GM19043 (cell line): ENCODE data around the gene ZNF609.
"Not testable (repeated sequence)": the region's sequence is repeated elsewhere in the genome, so short reads cannot be mapped to it uniquely, and the experiment has no call there.

Experiments used
- ATAC-seq: cut with Tn5 transposase; IDR thresholded peaks from one replicate; pipeline ENCODE4 v1.9.1; 2021; ENCODE audit warnings: low read depth; ENCODE audit not compliant: unreplicated experiment

Gene ZNF609

GRCh38 chr15:64572856-64573255, 112.5 kb downstream of the ZNF609 start:
- ATAC-seq = no peak

DNA sequence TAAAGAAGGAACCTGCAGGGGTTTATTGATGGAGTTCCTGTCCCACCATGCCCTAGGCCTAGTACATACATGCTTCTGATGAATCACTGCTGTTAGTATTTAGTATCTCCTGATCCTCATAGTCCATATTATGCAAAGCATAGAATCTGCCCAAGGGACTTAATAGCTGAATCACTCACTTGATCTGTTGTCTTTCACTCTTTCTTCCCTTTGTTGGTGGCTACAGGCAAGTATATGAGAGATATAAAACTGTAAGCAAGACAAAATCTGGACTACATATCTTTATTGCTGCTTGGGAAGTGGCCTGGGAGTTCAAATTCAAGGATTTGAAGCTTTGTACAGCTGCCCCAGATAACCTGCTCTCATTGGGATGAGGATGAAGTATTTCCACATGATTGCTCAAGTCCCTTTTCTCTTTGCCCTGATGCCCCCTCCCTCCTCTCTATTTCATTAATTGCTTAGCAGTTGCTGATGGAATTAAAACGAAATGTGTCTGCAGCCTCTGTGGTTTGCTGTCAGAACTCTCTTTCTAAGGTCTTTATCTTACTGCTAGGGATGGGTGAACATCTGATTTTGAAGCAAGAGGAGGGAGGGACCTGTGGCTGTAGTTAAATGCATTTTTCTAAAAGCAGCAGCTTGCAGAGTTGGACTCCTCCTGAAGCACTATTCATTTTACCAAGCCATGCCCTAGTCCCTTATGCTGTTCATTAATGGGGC, 114.1 kb downstream of the ZNF609 start:
- ATAC-seq = no peak

GRCh38 chr15:64580696-64581407, 120.5 kb downstream of the ZNF609 start:
- ATAC-seq = no peak

- ATAC-seq = no peak
Observed at GRCh38 chr15:64581408-64581761, 121.0 kb downstream of the ZNF609 start.

- no peak for ATAC-seq
Observed at GRCh38 chr15:64582202-64582601, 121.8 kb downstream of the ZNF609 start.

GRCh38 chr15:64583519-64583918, 123.1 kb downstream of the ZNF609 start:
- ATAC-seq = no peak

GRCh38 chr15:64583983-64584382, 123.6 kb downstream of the ZNF609 start:
- ATAC-seq = no peak

DNA sequence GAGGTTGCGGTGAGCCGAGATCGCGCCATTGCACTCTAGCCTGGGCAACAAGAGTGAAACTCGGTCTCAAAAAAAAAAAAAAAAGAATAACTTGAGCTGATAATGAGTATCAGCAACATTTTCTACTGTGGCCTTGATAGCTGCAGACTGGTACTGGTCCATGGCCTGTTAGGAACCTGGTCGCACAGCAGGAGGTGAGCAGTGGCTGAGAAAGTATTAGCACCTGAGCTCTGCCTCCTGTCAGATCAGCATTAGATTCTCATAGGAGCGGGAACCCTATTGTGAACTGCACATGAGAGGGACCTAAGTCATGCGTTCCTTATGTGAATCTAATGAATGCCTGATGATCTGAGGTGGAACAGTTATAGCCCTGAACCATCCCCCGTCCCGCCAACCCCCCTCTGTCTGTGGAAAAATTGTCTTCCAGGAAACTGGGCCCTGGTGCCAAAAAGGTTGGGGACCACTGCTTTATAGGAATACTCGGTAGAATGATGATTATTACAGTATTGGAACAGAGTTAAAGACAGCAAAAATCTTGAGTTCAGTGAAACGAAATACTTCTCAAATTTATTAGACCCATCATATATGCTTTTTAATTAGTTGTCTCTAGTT, 126.0 kb downstream of the ZNF609 start:
- no peak for ATAC-seq

DNA sequence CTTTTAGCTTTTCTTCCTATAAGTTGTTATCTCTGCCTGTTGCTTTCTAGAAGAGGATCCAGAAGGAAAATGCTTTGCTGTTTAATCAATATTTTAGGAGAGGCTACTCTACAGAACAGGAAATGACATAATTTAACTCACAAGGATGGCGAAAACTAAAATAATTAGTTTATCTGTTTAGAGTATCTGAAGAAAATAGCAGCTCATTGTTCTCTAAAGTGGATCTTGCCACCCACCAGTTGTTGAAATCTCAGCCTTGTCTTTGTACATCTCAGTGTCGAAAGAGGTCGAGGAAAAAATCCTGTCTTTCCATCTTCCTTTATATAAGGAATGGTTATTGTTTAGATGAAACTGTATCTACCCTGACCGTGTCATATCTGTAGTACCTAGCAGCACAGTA, 126.6 kb downstream of the ZNF609 start:
- no peak for ATAC-seq

- no peak for ATAC-seq
Observed at GRCh38 chr15:64589435-64590084, 129.2 kb downstream of the ZNF609 start.

DNA sequence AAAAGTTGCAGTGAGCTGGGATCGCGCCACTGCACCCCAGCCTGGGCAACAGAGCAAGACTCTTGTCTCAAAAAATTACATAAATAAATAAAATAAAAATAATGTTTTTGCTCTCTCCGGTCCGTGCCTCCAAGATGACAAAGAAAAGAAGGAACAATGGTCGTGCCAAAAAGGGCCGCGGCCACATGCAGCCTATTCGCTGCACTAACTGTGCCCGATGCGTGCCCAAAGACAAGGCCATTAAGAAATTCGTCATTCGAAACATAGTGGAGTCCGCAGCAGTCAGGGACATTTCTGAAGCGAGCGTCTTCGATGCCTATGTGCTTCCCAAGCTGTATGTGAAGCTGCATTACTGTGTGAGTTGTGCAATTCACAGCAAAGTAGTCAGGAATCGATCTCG, 132.5 kb downstream of the ZNF609 start:
- not testable (repeated sequence) for ATAC-seq

GRCh38 chr15:64596701-64597476, 136.5 kb downstream of the ZNF609 start:
- ATAC-seq = no peak

GRCh38 chr15:64597477-64597822, 137.1 kb downstream of the ZNF609 start:
- no peak for ATAC-seq

- ATAC-seq = no peak
Observed at GRCh38 chr15:64599226-64599625, 138.8 kb downstream of the ZNF609 start.

DNA sequence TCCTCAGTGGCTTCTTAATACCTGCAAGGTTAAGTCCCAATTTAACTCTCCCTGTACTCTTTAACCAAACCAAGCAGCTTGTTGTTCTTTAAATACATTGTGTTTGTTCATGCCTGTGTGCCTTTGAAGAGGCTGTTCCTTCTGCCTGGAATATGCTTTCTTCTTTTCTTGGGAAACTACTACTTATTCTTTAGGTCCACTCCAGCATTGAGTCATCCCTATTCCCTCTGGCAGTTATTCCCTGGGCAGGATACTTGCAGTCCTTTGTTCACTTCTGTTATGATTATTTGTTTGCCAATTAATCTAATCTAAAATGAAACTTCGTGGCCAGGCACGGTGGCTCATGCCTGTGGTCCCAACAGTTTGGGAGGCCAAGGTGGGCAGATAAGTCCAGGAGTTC, 139.3 kb downstream of the ZNF609 start:
- no peak for ATAC-seq

DNA sequence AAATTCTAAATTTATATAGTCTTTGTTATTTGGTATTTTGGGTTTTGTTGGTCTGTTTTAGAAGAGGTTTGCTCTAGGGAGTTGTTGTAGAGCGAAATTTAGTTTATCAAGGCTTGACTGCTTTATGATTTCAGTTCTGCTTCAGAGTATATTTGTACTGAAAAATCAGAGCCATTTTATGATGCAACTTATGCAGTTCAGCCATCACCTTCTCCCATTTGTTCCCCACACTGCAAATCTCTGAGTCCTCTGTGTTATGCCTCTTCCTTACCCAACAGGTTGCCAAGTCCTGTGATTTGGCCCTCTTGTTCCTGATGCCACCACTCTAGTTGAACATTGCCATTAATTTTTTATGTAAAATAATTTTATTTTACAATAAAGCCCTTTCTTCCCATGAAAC, 140.4 kb downstream of the ZNF609 start:
- no peak for ATAC-seq

DNA sequence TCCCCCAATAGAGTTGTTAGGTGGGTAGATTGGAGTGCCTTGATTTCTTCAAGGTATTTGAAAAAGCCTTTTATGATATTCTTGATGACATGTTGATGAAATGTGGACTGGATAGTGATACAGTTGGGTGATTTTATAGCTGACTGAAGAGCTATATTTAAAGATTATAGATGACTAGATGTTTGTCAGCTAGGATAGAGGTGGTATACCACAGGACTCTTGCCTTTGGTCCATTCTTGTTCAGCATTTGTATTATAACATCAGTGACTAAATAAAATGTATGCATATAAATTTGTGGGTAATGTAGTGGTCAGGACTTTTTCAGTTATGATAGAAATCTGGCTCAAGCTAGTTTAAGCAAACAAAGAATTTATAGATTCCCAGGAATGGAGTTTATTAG, 143.9 kb downstream of the ZNF609 start:
- no peak for ATAC-seq

DNA sequence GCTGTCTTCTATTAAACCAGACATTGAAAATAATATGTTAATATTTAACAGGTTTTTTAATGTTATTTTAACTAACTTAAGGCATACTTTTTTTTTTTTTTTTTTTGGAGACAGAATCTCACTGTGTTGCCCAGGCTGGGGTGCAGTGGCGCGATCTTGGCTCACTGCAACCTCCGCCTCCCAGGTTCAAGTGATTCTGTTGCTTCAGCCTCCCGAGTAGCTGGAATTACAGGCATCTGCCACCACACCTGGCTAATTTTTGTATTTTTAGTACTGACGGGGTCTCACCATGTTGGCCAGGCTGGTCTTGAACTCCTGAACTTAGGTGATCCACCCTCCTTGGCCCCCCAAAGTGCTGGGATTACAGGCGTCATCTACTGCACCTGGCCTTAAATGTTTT, 147.0 kb downstream of the ZNF609 start:
- ATAC-seq = not testable (repeated sequence)

- ATAC-seq = no peak
Observed at GRCh38 chr15:64610257-64610919, 150.0 kb downstream of the ZNF609 start.

DNA sequence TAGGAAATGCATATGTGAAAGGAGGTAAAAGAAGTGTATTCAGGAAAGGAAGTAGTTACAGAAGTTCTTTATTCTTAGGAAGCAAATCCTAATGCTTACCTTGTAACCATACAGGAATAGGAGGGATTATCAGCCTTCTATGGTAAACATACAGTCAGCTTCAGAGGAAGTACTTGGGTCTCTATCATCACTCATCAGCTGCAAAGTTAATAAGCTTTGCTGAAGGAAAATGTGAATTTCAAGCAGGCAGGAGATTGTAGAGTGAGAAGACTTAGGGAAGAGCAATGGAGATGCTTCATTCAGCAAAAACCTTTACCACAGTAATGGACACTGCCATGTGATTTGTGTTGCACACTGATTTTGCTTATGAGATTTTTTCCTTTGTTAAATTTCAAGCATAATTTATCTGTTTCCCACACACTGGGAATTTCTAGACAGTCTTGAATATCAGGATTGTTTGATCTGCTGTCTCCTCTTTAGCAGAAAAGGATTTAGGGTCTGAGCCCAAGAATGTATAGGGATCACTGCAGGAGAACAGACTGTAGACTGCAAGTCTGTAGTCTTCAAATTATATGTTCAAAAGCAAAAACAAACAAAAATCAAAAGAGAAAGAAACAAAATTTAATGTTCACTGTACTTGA, 150.8 kb downstream of the ZNF609 start:
- no peak for ATAC-seq
